ENCODE data around the gene YBX1.

Gene YBX1

GRCh38 chr1:42689912-42690311 is 7.7 kb downstream of the YBX1 start:
- H3K79me1 ChIP-seq (replicated peaks; ENCODE audit: low read length, poor library complexity, severe bottlenecking): no peaks in the 10 kb centered on the region
- no peak for DNase-seq
- H2BK120ac ChIP-seq (ENCODE audit: low read depth, low read length): no peak overlapping the region
- no peak overlapping the region for H2AK5ac ChIP-seq (ENCODE audit: low read length, severe bottlenecking)
- WGBS: 92% methylated on average over 2 of the region's 3 CpGs
- no peak overlapping the region for H2BK12ac ChIP-seq (ENCODE audit: low read length in 2 of 2)
- H4K91ac ChIP-seq (ENCODE audit: low read length): no peak overlapping the region
- H3K4me1 ChIP-seq (ENCODE audit: control insufficient read depth, insufficient read depth, low read depth, low read length): peaks cover 7% of the 10 kb centered on the region
- H3K4me2 ChIP-seq (ENCODE audit: low read length, poor library complexity, severe bottlenecking): no peak overlapping the region
- H3K9me3 ChIP-seq (ENCODE audit: control insufficient read depth, low read length): no peaks in the 10 kb centered on the region
- no peak overlapping the region for H4K8ac ChIP-seq (ENCODE audit: low read length)
- H2AFZ ChIP-seq (ENCODE audit: low read depth, low read length): no peak overlapping the region
- peaks cover 0 to 68% of the 10 kb centered on the region in 2 experiments for H3K36me3 ChIP-seq (ENCODE audit: control insufficient read depth in 1 of 2, insufficient read depth in 2 of 2, low read depth in 1 of 2, low read length in 2 of 2)
- H3K4me3 ChIP-seq (ENCODE audit: insufficient read depth in 1 of 2, low read depth in 1 of 2, low read length in 2 of 2): no peak overlapping the region
- no peak overlapping the region for H3K14ac ChIP-seq (ENCODE audit: low read length in 2 of 2)
- H3K27ac ChIP-seq (ENCODE audit: low read length, poor library complexity, severe bottlenecking): no peak overlapping the region
- H3K9ac ChIP-seq (ENCODE audit: low read length): no peak overlapping the region
- no peak overlapping the region for H3K18ac ChIP-seq (ENCODE audit: low read depth in 1 of 2, low read length in 2 of 2)
- H3K23ac ChIP-seq (ENCODE audit: low read length in 2 of 2): no peak overlapping the region
- no peak overlapping the region for H2BK15ac ChIP-seq (ENCODE audit: low read depth, poor library complexity, severe bottlenecking)
- H2BK5ac ChIP-seq (ENCODE audit: low read depth, low read length, poor library complexity, severe bottlenecking): no peak overlapping the region
- no peak overlapping the region for H3K4ac ChIP-seq (ENCODE audit: low read depth in 1 of 2, low read length in 2 of 2)
- no peaks in the 10 kb centered on the region for H3K27me3 ChIP-seq (ENCODE audit: control insufficient read depth in 1 of 2, insufficient read depth in 1 of 2, low read length in 2 of 2)

GRCh38 chr1:42690477-42691156 is 8.4 kb downstream of the YBX1 start:
- Histone ChIP-seq H3K27ac (ENCODE audit: low read length, poor library complexity, severe bottlenecking) (no peak overlapping the region), H3K4me1 (ENCODE audit: control insufficient read depth, insufficient read depth, low read depth, low read length) (peaks cover 7% of the 10 kb centered on the region), H2BK120ac (ENCODE audit: low read depth, low read length) (no peak overlapping the region), H2AK5ac (ENCODE audit: low read length, severe bottlenecking) (no peak overlapping the region), H2BK12ac (ENCODE audit: low read length in 2 of 2) (no peak overlapping the region), H4K91ac (ENCODE audit: low read length) (no peak overlapping the region), H3K4ac (ENCODE audit: low read depth in 1 of 2, low read length in 2 of 2) (no peak overlapping the region), H4K8ac (ENCODE audit: low read length) (no peak overlapping the region), H3K14ac (ENCODE audit: low read length in 2 of 2) (no peak overlapping the region), H3K27me3 (ENCODE audit: control insufficient read depth in 1 of 2, insufficient read depth in 1 of 2, low read length in 2 of 2) (no peaks in the 10 kb centered on the region), H3K36me3 (ENCODE audit: control insufficient read depth in 1 of 2, insufficient read depth in 2 of 2, low read depth in 1 of 2, low read length in 2 of 2) (peaks cover 0 to 69% of the 10 kb centered on the region in 2 experiments), H3K9me3 (ENCODE audit: control insufficient read depth, low read length) (no peaks in the 10 kb centered on the region), H3K9ac (ENCODE audit: low read length) (no peak overlapping the region), H3K18ac (ENCODE audit: low read depth in 1 of 2, low read length in 2 of 2) (no peak overlapping the region), H2BK15ac (ENCODE audit: low read depth, poor library complexity, severe bottlenecking) (no peak overlapping the region), H2AFZ (ENCODE audit: low read depth, low read length) (no peak overlapping the region), H2BK5ac (ENCODE audit: low read depth, low read length, poor library complexity, severe bottlenecking) (no peak overlapping the region), H3K79me1 (replicated peaks; ENCODE audit: low read length, poor library complexity, severe bottlenecking) (no peaks in the 10 kb centered on the region), H3K23ac (ENCODE audit: low read length in 2 of 2) (no peak overlapping the region), H3K4me2 (ENCODE audit: low read length, poor library complexity, severe bottlenecking) (no peak overlapping the region), H3K4me3 (ENCODE audit: insufficient read depth in 1 of 2, low read depth in 1 of 2, low read length in 2 of 2) (no peak overlapping the region)
- 95% methylated on average over 1 of the region's 1 CpG for WGBS
- no peak for DNase-seq

- Histone ChIP-seq H3K23ac (ENCODE audit: low read length in 2 of 2) (no peak overlapping the region), H3K36me3 (ENCODE audit: control insufficient read depth in 1 of 2, insufficient read depth in 2 of 2, low read depth in 1 of 2, low read length in 2 of 2) (peaks cover 0 to 69% of the 10 kb centered on the region in 2 experiments), H3K9me3 (ENCODE audit: control insufficient read depth, low read length) (no peaks in the 10 kb centered on the region), H2AK5ac (ENCODE audit: low read length, severe bottlenecking) (no peak overlapping the region), H2BK12ac (ENCODE audit: low read length in 2 of 2) (no peak overlapping the region), H2BK120ac (ENCODE audit: low read depth, low read length) (no peak overlapping the region), H3K9ac (ENCODE audit: low read length) (no peak overlapping the region), H3K27me3 (ENCODE audit: control insufficient read depth in 1 of 2, insufficient read depth in 1 of 2, low read length in 2 of 2) (no peaks in the 10 kb centered on the region), H4K8ac (ENCODE audit: low read length) (no peak overlapping the region), H3K4ac (ENCODE audit: low read depth in 1 of 2, low read length in 2 of 2) (no peak overlapping the region), H4K91ac (ENCODE audit: low read length) (no peak overlapping the region), H3K14ac (ENCODE audit: low read length in 2 of 2) (no peak overlapping the region), H2AFZ (ENCODE audit: low read depth, low read length) (no peak overlapping the region), H3K4me2 (ENCODE audit: low read length, poor library complexity, severe bottlenecking) (no peak overlapping the region), H3K18ac (ENCODE audit: low read depth in 1 of 2, low read length in 2 of 2) (no peak overlapping the region), H2BK5ac (ENCODE audit: low read depth, low read length, poor library complexity, severe bottlenecking) (no peak overlapping the region), H3K79me1 (replicated peaks; ENCODE audit: low read length, poor library complexity, severe bottlenecking) (no peaks in the 10 kb centered on the region), H3K4me1 (ENCODE audit: control insufficient read depth, insufficient read depth, low read depth, low read length) (peaks cover 7% of the 10 kb centered on the region), H3K27ac (ENCODE audit: low read length, poor library complexity, severe bottlenecking) (no peak overlapping the region), H2BK15ac (ENCODE audit: low read depth, poor library complexity, severe bottlenecking) (no peak overlapping the region), H3K4me3 (ENCODE audit: insufficient read depth in 1 of 2, low read depth in 1 of 2, low read length in 2 of 2) (no peak overlapping the region)
- DNase-seq: no peak
- 88% methylated on average over 3 of the region's 4 CpGs for WGBS
These were observed 8.9 kb downstream of the YBX1 start for GRCh38 chr1:42691157-42691498.

- peaks cover 7% of the 10 kb centered on the region for H3K4me1 ChIP-seq (ENCODE audit: control insufficient read depth, insufficient read depth, low read depth, low read length)
- H3K18ac ChIP-seq (ENCODE audit: low read depth in 1 of 2, low read length in 2 of 2): no peak overlapping the region
- no peak overlapping the region for H3K27ac ChIP-seq (ENCODE audit: low read length, poor library complexity, severe bottlenecking)
- no peak overlapping the region for H4K91ac ChIP-seq (ENCODE audit: low read length)
- peak overlapping the region; percentile 12 for H3K9ac ChIP-seq (ENCODE audit: low read length)
- H2BK120ac ChIP-seq (ENCODE audit: low read depth, low read length): no peak overlapping the region
- H3K36me3 ChIP-seq (ENCODE audit: control insufficient read depth in 1 of 2, insufficient read depth in 2 of 2, low read depth in 1 of 2, low read length in 2 of 2): peaks cover 3 to 73% of the 10 kb centered on the region in 2 experiments
- H2AFZ ChIP-seq (ENCODE audit: low read depth, low read length): no peak overlapping the region
- no peak for DNase-seq
- peaks cover 2% of the 10 kb centered on the region for H3K79me1 ChIP-seq (replicated peaks; ENCODE audit: low read length, poor library complexity, severe bottlenecking)
- H3K9me3 ChIP-seq (ENCODE audit: control insufficient read depth, low read length): no peaks in the 10 kb centered on the region
- H3K27me3 ChIP-seq (ENCODE audit: control insufficient read depth in 1 of 2, insufficient read depth in 1 of 2, low read length in 2 of 2): no peaks in the 10 kb centered on the region
- no peak overlapping the region for H2AK5ac ChIP-seq (ENCODE audit: low read length, severe bottlenecking)
- H3K23ac ChIP-seq (ENCODE audit: low read length in 2 of 2): no peak overlapping the region
- no peak overlapping the region for H3K4me3 ChIP-seq (ENCODE audit: insufficient read depth in 1 of 2, low read depth in 1 of 2, low read length in 2 of 2)
- no peak overlapping the region for H2BK15ac ChIP-seq (ENCODE audit: low read depth, poor library complexity, severe bottlenecking)
- no peak overlapping the region for H2BK12ac ChIP-seq (ENCODE audit: low read length in 2 of 2)
- 86% methylated on average over 5 of the region's 5 CpGs for WGBS
- no peak overlapping the region for H3K4ac ChIP-seq (ENCODE audit: low read depth in 1 of 2, low read length in 2 of 2)
- no peak overlapping the region for H2BK5ac ChIP-seq (ENCODE audit: low read depth, low read length, poor library complexity, severe bottlenecking)
- H4K8ac ChIP-seq (ENCODE audit: low read length): no peak overlapping the region
- H3K14ac ChIP-seq (ENCODE audit: low read length in 2 of 2): no peak overlapping the region
- H3K4me2 ChIP-seq (ENCODE audit: low read length, poor library complexity, severe bottlenecking): no peak overlapping the region
These were observed 10.2 kb downstream of the YBX1 start for GRCh38 chr1:42692461-42692860.
